ENCODE measurements around the gene ENO4. TPM values are rescaled to one million over a fixed set of nuclear protein-coding genes. Genes with fewer than 3 reads are reported as not detected.

ENO4 gene
- total and polyA plus RNA-seq, 7 donors: 0.09 to 13.0 (median 0.22) TPM; not detected in 3

DNA sequence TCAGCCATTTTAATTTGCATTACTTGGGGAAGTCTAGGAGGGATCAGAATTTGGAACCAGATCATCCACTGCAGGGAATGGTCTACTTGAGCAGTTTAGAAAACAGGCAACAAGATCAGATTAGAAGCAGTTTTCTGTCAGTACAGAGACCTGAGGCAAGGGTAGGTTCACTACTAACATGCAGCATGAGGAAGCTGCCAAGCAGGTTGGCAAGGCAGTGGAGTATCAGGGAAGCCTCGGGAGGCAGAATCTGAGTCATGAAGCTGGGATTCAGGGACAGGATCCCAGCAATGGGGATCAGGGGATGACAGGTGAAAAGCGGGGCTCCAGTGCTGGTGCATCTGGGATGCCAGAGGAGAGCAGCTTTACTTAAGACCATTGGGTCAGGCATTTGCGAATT lies 28.1 kb downstream of the ENO4 start:
- no peak for DNase-seq

DNA sequence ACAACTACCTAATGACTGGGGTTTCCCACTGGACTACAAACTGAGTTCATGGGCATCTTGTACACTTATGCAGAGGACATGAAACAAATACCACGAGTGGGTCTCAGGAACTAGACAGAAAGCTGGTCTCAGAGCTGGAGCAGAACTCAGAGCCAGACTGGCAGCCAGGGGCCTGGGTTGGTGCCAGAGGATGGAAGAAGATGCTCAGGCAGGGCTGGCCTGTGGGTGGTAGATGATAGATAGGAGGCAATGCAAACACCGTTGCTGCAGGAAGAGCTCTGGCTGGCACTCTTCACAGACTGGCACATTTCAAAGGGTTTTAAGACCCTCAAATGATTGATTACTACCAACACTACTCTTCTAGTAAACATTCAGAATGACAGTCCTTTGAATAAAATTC lies 28.8 kb downstream of the ENO4 start:
- H3K4me1 ChIP-seq: no peaks in the 10 kb centered on the region
- H3K27ac ChIP-seq: no peak overlapping the region
- 61 to 75% methylated on average over 2 of the region's 2 CpGs for WGBS, 2 donors
- TF ChIP-seq, protein P1, sequence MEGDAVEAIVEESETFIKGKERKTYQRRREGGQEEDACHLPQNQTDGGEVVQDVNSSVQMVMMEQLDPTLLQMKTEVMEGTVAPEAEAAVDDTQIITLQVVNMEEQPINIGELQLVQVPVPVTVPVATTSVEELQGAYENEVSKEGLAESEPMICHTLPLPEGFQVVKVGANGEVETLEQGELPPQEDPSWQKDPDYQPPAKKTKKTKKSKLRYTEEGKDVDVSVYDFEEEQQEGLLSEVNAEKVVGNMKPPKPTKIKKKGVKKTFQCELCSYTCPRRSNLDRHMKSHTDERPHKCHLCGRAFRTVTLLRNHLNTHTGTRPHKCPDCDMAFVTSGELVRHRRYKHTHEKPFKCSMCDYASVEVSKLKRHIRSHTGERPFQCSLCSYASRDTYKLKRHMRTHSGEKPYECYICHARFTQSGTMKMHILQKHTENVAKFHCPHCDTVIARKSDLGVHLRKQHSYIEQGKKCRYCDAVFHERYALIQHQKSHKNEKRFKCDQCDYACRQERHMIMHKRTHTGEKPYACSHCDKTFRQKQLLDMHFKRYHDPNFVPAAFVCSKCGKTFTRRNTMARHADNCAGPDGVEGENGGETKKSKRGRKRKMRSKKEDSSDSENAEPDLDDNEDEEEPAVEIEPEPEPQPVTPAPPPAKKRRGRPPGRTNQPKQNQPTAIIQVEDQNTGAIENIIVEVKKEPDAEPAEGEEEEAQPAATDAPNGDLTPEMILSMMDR (IDR thresholded peaks at IDR 0.05): no peak
- TF ChIP-seq POLR2AphosphoS5 (IDR thresholded peaks at IDR 0.05) (no peak), EP300 (IDR thresholded peaks at IDR 0.05) (no peak), POLR2A (IDR thresholded peaks at IDR 0.05) (no peak)
- H3K4me3 ChIP-seq: no peak overlapping the region
- no peaks in the 10 kb centered on the region for H3K36me3 ChIP-seq
- no peaks in the 10 kb centered on the region for H3K9me3 ChIP-seq
- DNase-seq: no peak
- intact Hi-C loops (cut with DNase I): no loop called here
- H3K27me3 ChIP-seq: no peaks in the 10 kb centered on the region

More for the DNA sequence above, 28.1 kb downstream of the ENO4 start:
- Histone ChIP-seq H3K27ac (no peak overlapping the region), H3K27me3 (no peaks in the 10 kb centered on the region), H3K4me3 (no peak overlapping the region), H3K9me3 (no peaks in the 10 kb centered on the region), H3K4me1 (no peaks in the 10 kb centered on the region), H3K36me3 (no peaks in the 10 kb centered on the region)
- intact Hi-C loops (cut with DNase I): no loop called here
- TF ChIP-seq EP300 (IDR thresholded peaks at IDR 0.05): no peak
- TF ChIP-seq POLR2AphosphoS5 (IDR thresholded peaks at IDR 0.05): no peak
- TF ChIP-seq, protein P1 (IDR thresholded peaks at IDR 0.05): no peak
- TF ChIP-seq POLR2A (IDR thresholded peaks at IDR 0.05): no peak
- 81 to 89% methylated on average over 3 of the region's 3 CpGs for WGBS, 2 donors

DNA sequence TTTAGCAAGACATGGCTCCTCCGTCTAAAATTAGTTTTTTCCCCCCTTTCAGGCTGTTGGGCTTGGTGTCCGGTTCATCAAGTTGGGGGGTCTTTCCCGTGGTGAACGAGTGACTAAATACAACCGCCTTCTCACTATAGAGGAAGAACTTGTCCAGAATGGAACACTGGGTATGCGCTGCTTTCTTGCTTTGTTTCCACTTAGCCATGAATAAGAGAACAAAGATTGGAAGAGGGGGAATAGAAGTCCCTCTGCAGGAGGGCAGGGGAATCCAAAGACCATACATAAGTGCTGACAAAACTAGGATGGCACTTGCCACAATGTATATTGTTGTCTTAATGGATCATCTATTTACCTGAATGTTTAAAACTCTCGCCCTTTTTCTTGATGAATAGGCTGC lies 30.5 kb downstream of the ENO4 start:
- DNase-seq: no peak
- 80 to 85% methylated on average over 7 of the region's 7 CpGs for WGBS, 2 donors
- TF ChIP-seq POLR2A (IDR thresholded peaks at IDR 0.05): no peak
- TF ChIP-seq POLR2AphosphoS5 (IDR thresholded peaks at IDR 0.05): no peak
- TF ChIP-seq, protein P1 (IDR thresholded peaks at IDR 0.05): no peak
- TF ChIP-seq EP300 (IDR thresholded peaks at IDR 0.05): no peak
- H3K27ac ChIP-seq: no peak overlapping the region
- H3K4me3 ChIP-seq: no peak overlapping the region
- no peaks in the 10 kb centered on the region for H3K27me3 ChIP-seq
- H3K9me3 ChIP-seq: no peaks in the 10 kb centered on the region
- intact Hi-C loops (cut with DNase I): no loop called here
- no peaks in the 10 kb centered on the region for H3K36me3 ChIP-seq
- no peaks in the 10 kb centered on the region for H3K4me1 ChIP-seq

DNA sequence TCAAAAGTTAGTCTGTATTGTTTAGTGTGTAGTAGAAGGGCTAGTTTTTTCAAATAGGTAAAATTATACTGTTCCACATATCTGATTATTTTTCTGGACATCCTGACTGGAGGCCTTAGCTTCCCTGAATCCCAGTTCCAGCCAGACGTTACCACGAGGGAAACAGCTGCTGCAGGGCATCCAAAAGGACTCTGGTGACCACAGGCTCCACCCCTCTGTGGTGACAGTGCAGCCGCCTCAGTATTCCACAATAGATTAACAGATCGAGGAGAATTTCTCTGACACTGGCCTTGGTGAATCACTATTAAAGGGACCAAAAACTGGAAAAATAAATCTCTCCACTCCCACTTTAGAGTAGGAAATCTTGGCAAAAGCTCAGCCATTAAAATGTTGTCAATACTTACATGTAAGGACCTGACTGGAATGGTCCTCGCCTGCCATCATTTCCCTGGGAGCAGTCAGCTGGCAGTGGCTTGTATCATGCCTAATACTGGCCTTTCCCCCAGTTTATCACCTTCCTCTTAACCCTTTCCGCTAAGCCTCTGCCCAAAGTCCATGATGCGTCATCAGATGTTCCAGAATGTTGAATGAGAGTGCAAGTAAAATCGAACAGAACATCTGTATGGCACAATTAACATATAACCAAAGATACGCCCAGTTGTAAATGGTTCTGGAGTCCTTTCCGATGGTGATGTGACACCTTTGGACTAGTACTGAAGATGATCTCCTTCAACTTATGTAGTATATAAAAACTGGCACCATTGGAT lies 31.6 kb downstream of the ENO4 start:
- Histone ChIP-seq H3K27me3 (no peaks in the 10 kb centered on the region), H3K4me3 (no peak overlapping the region), H3K9me3 (no peaks in the 10 kb centered on the region), H3K4me1 (no peaks in the 10 kb centered on the region), H3K27ac (no peak overlapping the region), H3K36me3 (no peaks in the 10 kb centered on the region)
- no peak for DNase-seq
- TF ChIP-seq, protein P1 (IDR thresholded peaks at IDR 0.05): no peak
- TF ChIP-seq POLR2AphosphoS5 (IDR thresholded peaks at IDR 0.05) (no peak), EP300 (IDR thresholded peaks at IDR 0.05) (no peak), POLR2A (IDR thresholded peaks at IDR 0.05) (no peak)
- WGBS, 2 donors: 60 to 75% methylated on average over 10 of the region's 10 CpGs
- intact Hi-C loops (cut with DNase I): no loop called here

DNA sequence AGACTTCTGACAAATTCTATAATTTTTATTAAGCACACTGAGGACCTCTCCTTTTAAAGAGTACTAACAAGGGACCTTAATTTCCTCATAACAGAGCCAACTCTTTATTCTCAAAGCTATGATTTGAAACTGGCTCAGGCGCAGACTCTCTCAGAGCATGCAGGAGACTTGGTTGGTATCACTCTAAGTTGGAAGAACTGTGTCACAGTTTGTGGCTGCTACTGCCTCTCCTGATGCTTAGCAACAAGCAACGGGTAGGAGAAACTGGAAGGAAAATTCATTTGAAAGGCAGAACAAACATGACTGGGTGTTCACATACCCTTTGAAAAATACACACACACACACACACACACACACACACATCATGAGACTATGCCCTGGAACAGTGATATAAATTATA lies 33.3 kb downstream of the ENO4 start:
- H3K4me3 ChIP-seq: no peak overlapping the region
- no peaks in the 10 kb centered on the region for H3K4me1 ChIP-seq
- no peaks in the 10 kb centered on the region for H3K36me3 ChIP-seq
- WGBS, 2 donors: 79 to 81% methylated on average over 2 of the region's 2 CpGs
- no peak overlapping the region for H3K27ac ChIP-seq
- intact Hi-C loops (cut with DNase I): no loop called here
- DNase-seq: no peak
- TF ChIP-seq, protein P1 (IDR thresholded peaks at IDR 0.05): no peak
- TF ChIP-seq POLR2A (IDR thresholded peaks at IDR 0.05) (no peak), EP300 (IDR thresholded peaks at IDR 0.05) (no peak)
- no peaks in the 10 kb centered on the region for H3K27me3 ChIP-seq
- no peaks in the 10 kb centered on the region for H3K9me3 ChIP-seq

Measured in sigmoid colon (tissue), 7 donors.